GM23338 (cell line): ENCODE measurements around the gene ZNF865.

ENCODE experiments used
- CREB1 ChIP-seq: fragments of 250-450 bp; sonication (Bioruptor Pico); IDR thresholded peaks from 2 replicates; pipeline ENCODE4 v1.5.0; 2020; ENCODE audit warnings: low read depth, mild to moderate bottlenecking, moderate library complexity
- CTCF ChIP-seq, 2 experiments: fragments of 200-600 bp in 1 of 2; sonication (generic) in 1 of 2; conservative IDR thresholded peaks; 2 replicates each; pipeline versions ENCODE4 v1.5.1 to v1.6.1; 2016 to 2017; ENCODE audit warnings: antibody characterized with exemption in 2 of 2, low read depth in 2 of 2, mild to moderate bottlenecking in 2 of 2, moderate library complexity in 1 of 2
- ETS1 ChIP-seq: IDR thresholded peaks from 2 replicates; pipeline ENCODE4 v1.6.1; 2016; ENCODE audit warnings: antibody characterized with exemption
- EZH2 ChIP-seq: fragments of 200-600 bp; sonication (generic); IDR thresholded peaks from one replicate; pipeline ENCODE4 v1.8.0; 2017; ENCODE audit warnings: antibody characterized with exemption, mild to moderate bottlenecking, low read depth; ENCODE audit not compliant: unreplicated experiment
- EZH2phosphoT487 ChIP-seq: fragments of 200-600 bp; sonication (generic); IDR thresholded peaks from one replicate; pipeline ENCODE4 v1.8.1; 2018; ENCODE audit warnings: antibody characterized with exemption; ENCODE audit not compliant: unreplicated experiment
- JUNB ChIP-seq: IDR thresholded peaks from one replicate; pipeline ENCODE4 v1.6.1; 2016; ENCODE audit warnings: antibody characterized with exemption; ENCODE audit not compliant: unreplicated experiment
- POLR2AphosphoS5 ChIP-seq: IDR thresholded peaks from 2 replicates; pipeline ENCODE4 v1.6.1; 2016; ENCODE audit warnings: antibody characterized with exemption, low read depth
- REST ChIP-seq: IDR thresholded peaks from one replicate; pipeline ENCODE4 v1.6.1; 2018; ENCODE audit warnings: antibody characterized with exemption; ENCODE audit not compliant: unreplicated experiment
- STAT1 ChIP-seq: IDR thresholded peaks from one replicate; pipeline ENCODE4 v1.6.1; 2016; ENCODE audit warnings: antibody characterized with exemption; ENCODE audit not compliant: unreplicated experiment
- ZNF114 ChIP-seq: fragments of 250-450 bp; sonication (Bioruptor Pico); IDR thresholded peaks from 2 replicates; pipeline ENCODE4 v1.5.0; 2020; ENCODE audit warnings: mild to moderate bottlenecking, moderate library complexity
- ZNF331 ChIP-seq: fragments of 250-450 bp; sonication (Bioruptor Pico); IDR thresholded peaks from 2 replicates; pipeline ENCODE4 v1.5.0; 2020; ENCODE audit warnings: low read depth, mild to moderate bottlenecking, moderate library complexity
- ZNF462 ChIP-seq: fragments of 250-450 bp; sonication (Bioruptor Pico); IDR thresholded peaks from 2 replicates; pipeline ENCODE4 v1.5.0; 2020; ENCODE audit warnings: mild to moderate bottlenecking, moderate library complexity

GRCh38 chr19:55578031-55578760, 27.3 kb upstream of the ZNF865 start:
- no peak for TF ChIP-seq STAT1
- TF ChIP-seq EZH2phosphoT487: no peak
- TF ChIP-seq CTCF (conservative IDR thresholded peaks at IDR 0.05; ENCODE audit: low read depth in 2 of 2): no peak
- TF ChIP-seq EZH2: no peak
- TF ChIP-seq POLR2AphosphoS5: no peak
- no peak for TF ChIP-seq ETS1
- no peak for TF ChIP-seq CREB1
- no peak for TF ChIP-seq ZNF331
- TF ChIP-seq REST: no peak
- no peak for TF ChIP-seq JUNB
- no peak for TF ChIP-seq ZNF462 (CRISPR knock-in tag)
- TF ChIP-seq ZNF114 (CRISPR knock-in tag): no peak
